CD4-positive, alpha-beta T cell treated with Interleukin-17A for 4 hours (primary cell): ENCODE data around the gene VSTM2B.
A peak's percentile ranks its signal among the peaks of the same experiment; 100 is the strongest.

Experiments
- DNase-seq: peaks from one replicate; pipeline ENCODE4 v3.0.0-alpha.2; 2020; ENCODE audit warnings: mixed read lengths

Gene VSTM2B

DNA sequence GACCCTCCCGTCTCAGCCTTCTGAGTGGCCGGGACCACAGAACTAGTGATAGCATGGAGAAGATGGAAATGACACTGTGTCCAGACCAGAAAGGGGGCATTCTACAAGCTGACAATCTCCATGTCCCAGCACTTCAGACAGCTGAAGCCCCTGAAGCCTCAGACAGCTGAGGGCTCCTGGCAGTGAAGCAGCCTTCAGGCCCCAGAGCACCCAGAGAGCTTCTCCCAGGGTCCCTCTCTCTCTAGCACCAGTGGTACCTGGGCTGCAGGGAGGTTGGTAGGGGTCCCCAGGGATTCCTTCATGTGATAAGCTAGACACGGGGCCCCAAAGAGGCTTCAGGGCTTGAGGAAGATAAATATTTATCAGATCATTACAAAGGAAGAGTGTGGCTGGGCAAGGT lies 72.7 kb downstream of the VSTM2B start:
- no peak for DNase-seq

DNA sequence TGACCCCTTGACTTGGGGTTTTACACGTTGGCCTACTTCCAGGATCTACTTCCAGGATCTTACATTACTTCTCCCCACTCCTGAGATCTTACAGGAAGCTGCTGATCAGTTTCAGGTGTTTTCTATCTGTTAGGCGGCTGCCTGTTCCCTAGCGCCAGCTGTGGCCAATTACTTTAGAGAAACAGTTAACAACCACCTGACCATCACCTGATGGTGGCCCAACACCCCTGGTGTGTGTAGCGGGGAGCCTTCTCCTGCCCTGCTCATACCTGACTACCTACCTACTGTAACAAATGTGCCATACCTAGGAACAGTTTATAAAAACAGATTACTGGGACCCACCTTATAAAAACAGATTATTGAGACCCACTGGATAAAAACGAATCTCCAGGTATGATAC lies 77.5 kb downstream of the VSTM2B start:
- DNase-seq = no peak

DNA sequence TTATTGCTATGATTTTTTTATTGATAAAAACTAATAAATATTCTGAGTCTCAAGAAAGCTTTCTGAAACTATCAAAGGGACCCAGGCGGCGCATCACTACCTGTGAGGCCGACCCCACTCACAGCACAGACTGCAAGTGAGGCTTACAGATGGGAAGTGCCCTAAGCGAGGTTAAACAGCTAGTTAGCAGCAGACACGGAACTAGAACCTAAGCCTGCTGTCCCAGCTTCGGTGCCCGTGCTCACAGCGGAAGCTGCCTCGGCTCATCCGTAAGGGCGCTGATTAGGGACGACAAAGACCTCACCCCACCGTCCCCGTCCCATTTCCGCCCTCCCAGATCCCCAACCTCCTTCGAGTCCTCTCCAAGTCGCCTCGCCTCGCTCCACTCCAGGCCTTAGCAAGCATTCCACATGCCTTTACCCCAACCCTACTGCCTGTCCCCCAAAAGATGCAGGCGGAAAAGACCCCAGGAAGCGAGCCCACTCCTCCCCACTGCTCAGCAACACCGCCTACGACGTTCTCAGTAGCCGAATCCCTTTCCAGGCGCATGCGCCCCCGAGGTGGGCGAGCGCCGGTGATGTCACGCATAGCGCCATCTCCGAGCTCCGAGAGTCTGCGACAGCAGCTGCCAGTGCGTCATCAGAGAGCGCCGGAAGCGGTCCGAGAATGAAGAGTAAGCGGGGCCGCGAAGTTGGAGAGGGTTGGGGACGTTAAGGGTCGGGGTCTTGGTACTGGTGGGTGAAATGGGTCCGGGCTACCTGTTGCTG lies 80.0 kb downstream of the VSTM2B start, which contains the start of gene POP4:
TSS of gene POP4 (plus strand) at position 631 of the 767 bp plus-strand sequence. CDS start at position 667, 36 bp downstream.
- peak; percentile 98 for DNase-seq

DNA sequence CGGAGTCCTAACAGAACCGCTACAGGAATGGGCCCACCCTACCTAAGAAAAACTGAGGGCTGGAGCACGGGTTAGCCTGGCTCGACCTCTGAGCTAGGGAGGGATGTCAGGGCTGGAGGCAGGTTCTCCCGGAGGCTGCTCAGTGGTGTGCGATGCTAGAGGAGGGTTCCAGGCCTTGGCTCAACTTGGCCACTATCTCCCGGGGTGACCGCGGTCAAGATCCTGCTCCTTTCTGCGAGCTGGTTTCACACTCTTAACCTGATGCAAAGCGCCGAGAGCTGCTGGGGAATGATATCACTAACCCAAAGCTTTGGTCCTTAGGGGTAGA lies 80.6 kb downstream of the VSTM2B start:
- DNase-seq = no peak

DNA sequence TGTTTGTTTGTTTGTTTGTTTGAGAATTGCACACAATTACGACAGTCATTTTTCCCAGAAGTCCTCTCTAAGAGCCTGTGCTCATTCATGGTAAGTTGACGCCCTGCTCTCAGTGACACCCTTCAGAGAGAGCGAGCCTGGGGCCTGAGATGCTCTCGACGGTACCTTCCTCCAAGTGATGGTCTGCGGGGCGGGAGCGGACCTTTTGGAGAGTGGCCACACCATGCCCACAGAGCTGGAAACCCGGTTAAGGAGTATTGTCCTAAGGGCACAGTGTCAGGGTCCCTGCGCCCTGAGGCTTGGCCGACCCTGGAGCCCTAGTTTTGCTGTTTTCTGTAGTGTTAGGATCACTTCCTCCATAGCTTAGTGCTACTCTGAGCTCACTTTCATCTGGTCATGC lies 83.8 kb downstream of the VSTM2B start:
- no peak for DNase-seq

DNA sequence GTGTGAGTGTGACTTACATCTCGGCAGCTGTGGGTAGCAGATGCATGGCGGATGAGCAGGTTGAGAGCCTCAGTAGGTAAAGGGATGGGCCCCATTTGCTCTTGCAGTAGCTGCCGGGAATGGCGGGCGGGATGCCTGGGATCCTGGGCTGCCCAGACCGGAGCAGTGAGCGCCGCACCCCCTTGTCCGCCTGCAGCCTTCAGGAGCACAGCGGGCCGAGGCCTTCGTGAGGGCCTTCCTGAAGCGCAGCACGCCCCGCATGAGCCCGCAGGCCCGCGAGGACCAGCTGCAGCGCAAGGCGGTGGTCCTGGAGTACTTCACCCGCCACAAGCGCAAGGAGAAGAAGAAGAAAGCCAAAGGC lies 84.4 kb downstream of the VSTM2B start:
- no peak for DNase-seq

DNA sequence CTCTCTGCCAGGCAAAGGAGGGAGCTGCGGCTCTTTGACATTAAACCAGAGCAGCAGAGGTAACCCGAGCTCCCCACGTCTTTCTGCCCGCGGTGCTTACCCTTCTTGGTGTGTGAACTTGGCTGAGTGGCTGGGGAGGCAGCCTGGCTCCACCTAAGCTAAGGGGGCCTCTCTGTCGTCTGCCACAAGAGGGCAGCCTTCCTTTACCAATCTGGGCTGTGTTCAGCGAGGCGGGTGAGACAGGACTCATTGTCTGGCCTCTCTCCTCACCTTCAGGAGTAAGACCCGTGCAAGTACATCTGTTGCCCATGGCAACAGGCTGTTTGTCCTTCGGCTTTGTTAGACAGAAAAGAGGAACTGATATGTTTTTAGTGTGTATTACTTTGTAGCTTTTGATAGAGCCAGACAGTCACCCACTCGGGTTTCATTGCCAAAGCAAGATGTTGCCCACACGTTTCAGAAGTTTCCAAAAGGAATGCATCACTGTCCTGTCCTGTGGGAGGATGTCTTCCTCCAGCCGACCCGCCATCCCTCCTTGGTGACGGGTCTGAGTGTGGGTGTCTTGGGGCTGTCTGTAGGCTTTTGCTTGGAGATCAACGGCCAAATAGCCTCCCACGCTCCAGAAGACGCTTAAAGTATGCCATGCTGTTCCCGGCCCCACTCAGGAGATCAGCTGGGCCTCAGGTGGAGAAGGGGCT lies 84.9 kb downstream of the VSTM2B start:
- DNase-seq = peak; percentile 89

GRCh38 chr19:29612121-29612520 lies 86.3 kb downstream of the VSTM2B start:
- DNase-seq = no peak

GRCh38 chr19:29612801-29613595 lies 87.2 kb downstream of the VSTM2B start:
- no peak for DNase-seq

DNA sequence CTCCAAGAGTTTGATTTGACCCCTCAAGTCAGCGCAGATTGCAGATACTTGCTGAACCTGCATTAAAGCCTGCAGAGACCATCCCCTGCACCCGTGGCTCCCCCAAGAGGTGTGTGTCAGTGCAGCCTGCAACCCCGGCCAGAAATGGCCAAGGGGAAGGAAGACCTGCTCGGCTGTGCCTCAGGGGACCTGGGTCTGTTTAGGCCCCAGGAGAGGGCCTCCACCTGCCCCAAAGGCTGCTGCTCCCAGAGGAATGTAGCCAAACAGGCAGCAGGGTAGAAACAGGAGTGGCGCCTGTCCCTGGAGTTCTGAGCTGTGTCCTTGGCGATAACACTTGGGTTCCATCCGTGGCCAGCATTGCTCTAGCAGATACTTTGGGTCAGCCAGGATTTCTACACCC lies 88.3 kb downstream of the VSTM2B start:
- no peak for DNase-seq
